ENCODE results near the gene PPIL1. TPM values are rescaled to one million over a fixed set of nuclear protein-coding genes. Genes with fewer than 3 reads are reported as not detected.

PPIL1 gene
- total RNA-seq, 1 donor from 2014 or later = 49.5 TPM

DNA sequence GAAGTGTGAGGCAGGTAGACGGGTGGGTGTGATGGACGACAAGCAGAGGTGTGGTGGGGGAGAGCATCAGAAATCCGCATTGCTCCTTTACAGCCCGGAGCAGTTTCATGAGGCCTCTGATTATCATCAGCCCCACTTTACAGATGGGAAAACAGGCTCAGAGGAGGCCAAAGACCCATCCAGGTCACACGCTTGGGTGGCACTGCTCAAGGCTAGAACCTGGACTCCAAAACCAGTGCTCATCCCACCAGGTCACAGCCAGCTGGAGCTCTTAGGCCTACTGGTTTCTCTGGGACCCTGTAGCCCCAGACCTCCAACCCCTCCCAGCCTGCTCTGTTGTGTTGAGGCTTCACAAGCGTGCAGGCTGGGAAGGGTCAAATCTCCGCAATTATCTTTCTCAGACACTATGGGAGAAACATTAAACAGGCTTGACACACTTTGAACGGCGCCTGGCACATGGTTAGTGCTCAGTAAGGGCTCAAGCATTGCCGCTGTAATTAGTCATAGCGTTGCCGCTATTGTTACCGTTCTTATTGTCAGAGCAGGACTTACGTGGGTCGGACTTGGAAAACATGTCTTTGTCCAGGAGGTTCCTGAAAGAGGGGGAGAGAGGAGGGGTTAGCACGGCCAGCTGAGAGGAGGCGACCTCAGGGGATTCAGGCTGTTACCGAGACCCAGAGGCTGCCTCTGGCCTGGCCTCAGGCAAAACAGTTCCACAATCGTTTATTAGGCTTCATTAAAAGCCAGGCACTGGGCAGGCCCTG lies 51.9 kb downstream of the PPIL1 start:
- Histone ChIP-seq H3K36me3 (ENCODE audit: control insufficient read depth, insufficient read depth, low read length) (no peaks in the 10 kb centered on the region), H3K4me3 (ENCODE audit: low read depth, low read length) (no peak overlapping the region), H3K27me3 (ENCODE audit: control insufficient read depth, insufficient read depth, low read length) (no peaks in the 10 kb centered on the region)
- TF ChIP-seq, protein P1, sequence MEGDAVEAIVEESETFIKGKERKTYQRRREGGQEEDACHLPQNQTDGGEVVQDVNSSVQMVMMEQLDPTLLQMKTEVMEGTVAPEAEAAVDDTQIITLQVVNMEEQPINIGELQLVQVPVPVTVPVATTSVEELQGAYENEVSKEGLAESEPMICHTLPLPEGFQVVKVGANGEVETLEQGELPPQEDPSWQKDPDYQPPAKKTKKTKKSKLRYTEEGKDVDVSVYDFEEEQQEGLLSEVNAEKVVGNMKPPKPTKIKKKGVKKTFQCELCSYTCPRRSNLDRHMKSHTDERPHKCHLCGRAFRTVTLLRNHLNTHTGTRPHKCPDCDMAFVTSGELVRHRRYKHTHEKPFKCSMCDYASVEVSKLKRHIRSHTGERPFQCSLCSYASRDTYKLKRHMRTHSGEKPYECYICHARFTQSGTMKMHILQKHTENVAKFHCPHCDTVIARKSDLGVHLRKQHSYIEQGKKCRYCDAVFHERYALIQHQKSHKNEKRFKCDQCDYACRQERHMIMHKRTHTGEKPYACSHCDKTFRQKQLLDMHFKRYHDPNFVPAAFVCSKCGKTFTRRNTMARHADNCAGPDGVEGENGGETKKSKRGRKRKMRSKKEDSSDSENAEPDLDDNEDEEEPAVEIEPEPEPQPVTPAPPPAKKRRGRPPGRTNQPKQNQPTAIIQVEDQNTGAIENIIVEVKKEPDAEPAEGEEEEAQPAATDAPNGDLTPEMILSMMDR (IDR thresholded peaks at IDR 0.05; ENCODE audit: insufficient read depth, low read length, poor library complexity, severe bottlenecking) = no peak
- no peak for DNase-seq (ENCODE audit: low read depth)

DNA sequence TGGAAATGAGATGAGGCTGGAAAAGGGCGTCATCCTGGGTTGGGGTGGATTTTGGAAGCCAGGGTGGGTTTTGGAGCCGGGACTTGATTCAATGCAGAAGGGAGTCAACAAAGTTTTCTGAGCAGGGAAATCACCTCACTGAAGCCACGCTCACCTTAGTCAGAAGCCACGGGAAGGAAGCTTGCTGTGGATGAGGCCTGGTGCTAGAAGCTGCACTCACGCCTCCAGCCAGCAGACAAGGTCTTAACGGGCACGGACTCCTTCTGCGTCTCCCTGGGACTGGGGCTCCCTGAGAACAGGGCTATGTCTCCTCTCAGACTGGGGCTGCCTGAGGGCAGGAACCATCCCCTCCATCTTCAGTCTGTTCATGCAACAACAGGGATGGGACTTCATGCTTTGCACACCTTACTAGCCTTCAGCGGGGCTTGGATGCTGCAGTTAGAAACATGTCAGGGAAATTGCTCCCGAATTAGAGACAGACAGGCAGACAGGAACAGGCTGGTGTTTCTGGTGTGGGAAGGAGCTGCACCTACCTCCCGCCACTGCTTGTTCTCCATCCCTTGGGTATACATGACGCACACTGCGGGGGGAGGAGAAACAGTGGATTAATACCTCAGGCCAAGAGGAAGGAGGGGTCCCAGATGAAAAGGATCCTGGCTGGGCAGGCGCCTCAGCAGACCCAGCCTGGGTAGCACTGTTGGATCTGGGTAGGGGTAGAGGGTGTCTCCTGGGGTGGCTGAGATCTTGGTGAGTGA lies 52.8 kb downstream of the PPIL1 start:
- Histone ChIP-seq H3K27me3 (ENCODE audit: control insufficient read depth, insufficient read depth, low read length) (no peaks in the 10 kb centered on the region), H3K36me3 (ENCODE audit: control insufficient read depth, insufficient read depth, low read length) (no peaks in the 10 kb centered on the region), H3K4me3 (ENCODE audit: low read depth, low read length) (no peak overlapping the region)
- no peak for DNase-seq (ENCODE audit: low read depth)
- TF ChIP-seq, protein P1 (IDR thresholded peaks at IDR 0.05; ENCODE audit: insufficient read depth, low read length, poor library complexity, severe bottlenecking) = no peak

DNA sequence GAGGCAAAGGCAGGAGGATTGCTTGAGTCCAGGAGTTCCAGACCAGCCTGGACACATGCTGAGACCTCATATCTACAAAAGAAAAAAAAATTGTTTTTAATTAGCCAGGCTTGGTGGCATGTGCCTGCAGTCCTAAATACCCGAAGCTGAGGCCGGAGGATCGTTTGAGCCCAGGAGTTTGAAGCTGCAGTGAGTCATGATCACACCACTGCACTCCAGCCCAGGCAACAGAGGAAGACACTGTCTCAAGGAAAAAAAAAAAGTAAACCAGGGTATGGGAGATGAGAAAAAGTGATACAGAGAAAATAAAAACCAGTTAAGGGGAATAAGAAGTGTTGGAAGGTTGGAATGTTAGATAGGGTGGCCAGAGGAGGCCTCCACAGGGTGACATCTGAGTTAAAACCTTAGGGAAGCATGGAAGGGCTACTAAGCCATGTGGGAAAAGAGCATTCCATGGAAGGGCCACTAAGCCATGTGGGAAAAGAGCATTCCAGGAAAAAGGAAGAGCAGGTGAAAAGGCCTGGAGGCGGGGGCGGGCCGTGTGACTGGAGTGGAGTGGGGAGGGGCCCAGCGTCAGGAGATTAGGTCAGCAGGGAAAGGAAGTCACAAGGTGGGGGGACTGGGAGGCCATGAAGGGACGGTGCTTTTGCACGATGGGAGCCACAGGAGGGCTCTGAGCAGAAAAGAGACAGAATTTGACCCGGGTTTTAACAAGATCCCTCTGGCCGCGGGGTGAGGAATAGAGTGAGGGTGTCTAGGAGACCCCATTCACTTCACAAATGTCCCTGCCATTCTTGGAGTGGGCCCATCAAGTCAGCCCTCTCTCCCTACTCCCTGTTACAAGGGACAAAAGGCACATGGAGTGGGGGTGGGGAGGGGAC lies 53.7 kb downstream of the PPIL1 start:
- DNase-seq (ENCODE audit: low read depth) = peak; percentile 45
- Histone ChIP-seq H3K36me3 (ENCODE audit: control insufficient read depth, insufficient read depth, low read length) (no peaks in the 10 kb centered on the region), H3K4me3 (ENCODE audit: low read depth, low read length) (no peak overlapping the region), H3K27me3 (ENCODE audit: control insufficient read depth, insufficient read depth, low read length) (no peaks in the 10 kb centered on the region)
- TF ChIP-seq, protein P1 (IDR thresholded peaks at IDR 0.05; ENCODE audit: insufficient read depth, low read length, poor library complexity, severe bottlenecking) = no peak

DNA sequence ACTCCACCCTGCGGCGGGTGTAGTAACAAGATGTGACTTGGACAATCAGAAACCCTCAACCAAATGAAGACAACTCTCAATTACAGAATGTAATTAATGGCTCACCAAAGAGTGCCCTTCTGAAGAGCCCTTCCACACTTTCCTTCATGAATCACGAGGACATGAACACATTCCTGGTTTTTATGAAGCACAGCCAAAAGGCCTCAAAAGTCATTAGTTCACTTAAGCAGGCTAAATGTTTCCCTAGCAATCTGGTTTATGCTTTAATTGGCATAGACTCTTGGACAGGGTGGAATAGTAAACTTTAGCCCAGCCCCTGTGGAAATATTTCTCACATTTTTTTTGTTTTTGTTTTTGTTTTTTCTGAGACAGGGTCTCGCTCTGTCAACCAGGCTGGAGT lies 55.8 kb downstream of the PPIL1 start:
- TF ChIP-seq, protein P1 (IDR thresholded peaks at IDR 0.05; ENCODE audit: insufficient read depth, low read length, poor library complexity, severe bottlenecking) = no peak
- DNase-seq (ENCODE audit: low read depth) = no peak

DNA sequence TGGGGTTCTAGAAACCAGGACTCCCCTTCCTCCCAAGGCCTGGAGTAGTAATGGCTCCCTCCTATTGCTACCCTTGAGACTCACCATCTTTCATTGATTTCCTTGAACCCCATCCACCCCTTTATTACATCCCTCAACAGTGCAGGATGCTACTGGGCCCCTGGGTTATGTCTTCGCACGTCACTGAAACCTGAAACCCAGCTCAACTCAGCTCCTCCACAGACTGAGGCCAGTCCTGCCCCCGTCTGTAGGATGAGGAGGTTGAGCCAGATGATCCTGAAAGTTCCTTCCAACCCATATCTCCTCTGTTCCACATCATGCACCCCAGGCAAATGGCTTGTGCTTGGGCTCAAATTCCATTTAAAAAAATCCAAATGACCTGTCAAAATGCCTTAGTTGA lies 56.8 kb downstream of the PPIL1 start:
- Histone ChIP-seq H3K27me3 (ENCODE audit: control insufficient read depth, insufficient read depth, low read length) (no peaks in the 10 kb centered on the region), H3K4me3 (ENCODE audit: low read depth, low read length) (no peak overlapping the region), H3K36me3 (ENCODE audit: control insufficient read depth, insufficient read depth, low read length) (no peaks in the 10 kb centered on the region)
- DNase-seq (ENCODE audit: low read depth) = no peak
- TF ChIP-seq, protein P1 (IDR thresholded peaks at IDR 0.05; ENCODE audit: insufficient read depth, low read length, poor library complexity, severe bottlenecking) = no peak

More for the DNA sequence above, 55.8 kb downstream of the PPIL1 start:
- Histone ChIP-seq H3K36me3 (ENCODE audit: control insufficient read depth, insufficient read depth, low read length) (no peaks in the 10 kb centered on the region), H3K27me3 (ENCODE audit: control insufficient read depth, insufficient read depth, low read length) (no peaks in the 10 kb centered on the region), H3K4me3 (ENCODE audit: low read depth, low read length) (no peak overlapping the region)

Data from kidney epithelial cell (primary cell).